ENCODE measurements around the gene TOM1L2.

DNA sequence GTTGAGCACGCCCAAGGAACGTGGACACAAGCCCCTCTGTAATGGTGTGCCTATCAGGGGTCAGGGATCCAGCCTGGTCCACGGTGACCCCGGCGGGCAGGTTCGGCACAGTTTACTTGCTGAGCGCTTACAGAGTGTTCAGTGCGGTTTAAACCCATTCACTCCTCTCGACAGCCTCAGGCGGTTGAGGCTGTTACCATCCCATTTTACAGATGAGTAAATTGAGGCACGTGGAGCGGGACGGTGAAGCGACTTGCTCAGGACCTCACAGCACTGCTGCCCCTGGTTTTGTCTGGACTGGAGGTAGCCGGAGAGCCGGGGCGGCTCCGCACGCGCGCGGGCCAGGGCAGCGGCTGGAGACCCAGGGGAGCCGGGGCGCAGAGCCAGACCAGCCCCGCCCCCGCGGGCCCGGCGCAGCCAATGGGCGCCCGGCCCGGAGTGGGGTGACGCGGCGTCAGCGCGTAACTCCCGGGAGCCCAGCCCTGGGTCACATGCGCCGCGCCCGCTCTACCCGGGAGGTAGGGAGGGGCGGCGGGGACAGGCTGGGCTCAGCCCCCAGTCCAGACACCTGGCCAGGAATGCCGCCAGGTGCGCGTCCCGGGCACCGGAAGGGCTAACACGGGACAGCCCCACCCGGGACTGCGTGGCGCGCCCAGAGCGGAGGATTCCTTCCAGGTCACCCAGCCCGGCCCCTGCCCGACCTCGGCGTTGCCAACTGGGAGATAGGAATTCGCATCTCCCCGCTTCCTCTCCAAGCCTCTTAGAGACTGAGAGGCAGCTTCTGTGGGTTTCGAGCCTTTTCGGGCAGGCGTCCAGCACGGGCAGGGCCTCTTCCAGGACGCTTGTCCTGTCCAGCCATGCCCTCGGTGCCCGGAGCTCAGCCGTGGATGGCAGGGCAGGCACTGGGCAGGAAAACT lies 132.2 kb downstream of the TOM1L2 start:
- TF ChIP-seq POLR2AphosphoS5 (IDR thresholded peaks at IDR 0.05; ENCODE audit: insufficient read depth in 1 of 2, low read depth in 1 of 2) (peak; percentile 82 to 95), POLR2A (IDR thresholded peaks at IDR 0.05) (peak in 1 of 2 donors; percentile 76)
- TF ChIP-seq, protein P1, sequence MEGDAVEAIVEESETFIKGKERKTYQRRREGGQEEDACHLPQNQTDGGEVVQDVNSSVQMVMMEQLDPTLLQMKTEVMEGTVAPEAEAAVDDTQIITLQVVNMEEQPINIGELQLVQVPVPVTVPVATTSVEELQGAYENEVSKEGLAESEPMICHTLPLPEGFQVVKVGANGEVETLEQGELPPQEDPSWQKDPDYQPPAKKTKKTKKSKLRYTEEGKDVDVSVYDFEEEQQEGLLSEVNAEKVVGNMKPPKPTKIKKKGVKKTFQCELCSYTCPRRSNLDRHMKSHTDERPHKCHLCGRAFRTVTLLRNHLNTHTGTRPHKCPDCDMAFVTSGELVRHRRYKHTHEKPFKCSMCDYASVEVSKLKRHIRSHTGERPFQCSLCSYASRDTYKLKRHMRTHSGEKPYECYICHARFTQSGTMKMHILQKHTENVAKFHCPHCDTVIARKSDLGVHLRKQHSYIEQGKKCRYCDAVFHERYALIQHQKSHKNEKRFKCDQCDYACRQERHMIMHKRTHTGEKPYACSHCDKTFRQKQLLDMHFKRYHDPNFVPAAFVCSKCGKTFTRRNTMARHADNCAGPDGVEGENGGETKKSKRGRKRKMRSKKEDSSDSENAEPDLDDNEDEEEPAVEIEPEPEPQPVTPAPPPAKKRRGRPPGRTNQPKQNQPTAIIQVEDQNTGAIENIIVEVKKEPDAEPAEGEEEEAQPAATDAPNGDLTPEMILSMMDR (IDR thresholded peaks at IDR 0.05): no peak
